K562 (cell line): Measurements from ENCODE around the gene N4BP2.

Source experiments
- CAMTA2 ChIP-seq: fragments of 250-450 bp; sonication (Bioruptor Pico); conservative IDR thresholded peaks from 2 replicates; pipeline ENCODE4 v1.5.1; 2022
- EP300 ChIP-seq: IDR thresholded peaks from 2 replicates; pipeline ENCODE4 v1.6.1; 2012; ENCODE audit warnings: low read length, improper control_type of control experiment
- ETV6 ChIP-seq, 3 experiments: fragments of 150-350 bp in 1 of 3; sonication (generic) in 1 of 3; formaldehyde crosslinking in 1 of 3; IDR thresholded peaks; 2 replicates each; pipeline versions ENCODE4 v1.6.1 to v1.8.0; 2014 to 2022; ENCODE audit warnings: borderline replicate concordance in 2 of 3, low read depth in 2 of 3, antibody characterized with exemption in 1 of 3, low read length in 1 of 3, mild to moderate bottlenecking in 1 of 3, missing genetic modification reagents in 1 of 3
- FOXK1 ChIP-seq: sonication (generic); formaldehyde crosslinking; IDR thresholded peaks from 2 replicates; pipeline ENCODE4 v1.8.0; 2022; ENCODE audit warnings: missing genetic modification reagents, mild to moderate bottlenecking, borderline replicate concordance
- JUND ChIP-seq, 2 experiments: IDR thresholded peaks; 2 replicates in 1 of 2; 3 replicates in 1 of 2; pipeline ENCODE4 v1.6.1; 2011; ENCODE audit warnings: borderline replicate concordance in 2 of 2, low read depth in 2 of 2, low read length in 2 of 2, improper control_type of control experiment in 1 of 2, missing biosample characterization in 1 of 2, missing genetic modification characterization in 1 of 2, missing genetic modification reagents in 1 of 2
- NFYB ChIP-seq: IDR thresholded peaks from 2 replicates; pipeline ENCODE4 v1.6.1; 2011; ENCODE audit warnings: mild to moderate bottlenecking, moderate library complexity; ENCODE audit not compliant: insufficient read length; ENCODE audit errors: extremely low read depth
- SP2 ChIP-seq: IDR thresholded peaks from 2 replicates; pipeline ENCODE4 v1.6.1; 2011; ENCODE audit warnings: mild to moderate bottlenecking, low read depth, low read length, moderate library complexity; ENCODE audit not compliant: poor library complexity, severe bottlenecking; ENCODE audit errors: extremely low read depth
- TCF7 ChIP-seq: sonication (generic); IDR thresholded peaks from 2 replicates; pipeline ENCODE4 v1.6.1; 2016; ENCODE audit warnings: antibody characterized with exemption, borderline replicate concordance
- ZNF384 ChIP-seq: IDR thresholded peaks from 2 replicates; pipeline ENCODE4 v1.6.1; 2012; ENCODE audit warnings: low read depth, low read length, improper control_type of control experiment
- TF ChIP-seq, protein P1 (sequence below): sonication (generic); formaldehyde crosslinking; IDR thresholded peaks from 2 replicates; pipeline ENCODE4 v1.5.0; 2020; ENCODE audit warnings: missing genetic modification reagents
- TF ChIP-seq, protein P2 (sequence below): fragments of 250-450 bp; sonication (Bioruptor Pico); IDR thresholded peaks from 2 replicates; pipeline ENCODE4 v1.5.0; 2020; ENCODE audit warnings: mild to moderate bottlenecking, borderline replicate concordance
- TF ChIP-seq, protein P3 (sequence below), 3 experiments: IDR thresholded peaks in 2 of 3; conservative IDR thresholded peaks in 1 of 3; 2 replicates each; pipeline ENCODE4 v1.5.1; 2011 to 2012; ENCODE audit warnings: low read length in 3 of 3, mild to moderate bottlenecking in 3 of 3, control low read depth in 2 of 3, improper control_type of control experiment in 1 of 3, inconsistent platforms in 1 of 3, low read depth in 1 of 3, mixed read lengths in 1 of 3, moderate library complexity in 1 of 3; ENCODE audit not compliant: insufficient read depth in 2 of 3
- TF ChIP-seq, protein P4 (sequence below): IDR thresholded peaks from 2 replicates; pipeline ENCODE4 v1.6.1; 2016; ENCODE audit warnings: missing genetic modification characterization, missing compliant biosample characterization
- TF ChIP-seq, protein P5 (sequence below): IDR thresholded peaks from 3 replicates; pipeline ENCODE4 v1.6.1; 2011; ENCODE audit warnings: borderline replicate concordance, mild to moderate bottlenecking; ENCODE audit not compliant: insufficient read length, insufficient read depth

DNA sequence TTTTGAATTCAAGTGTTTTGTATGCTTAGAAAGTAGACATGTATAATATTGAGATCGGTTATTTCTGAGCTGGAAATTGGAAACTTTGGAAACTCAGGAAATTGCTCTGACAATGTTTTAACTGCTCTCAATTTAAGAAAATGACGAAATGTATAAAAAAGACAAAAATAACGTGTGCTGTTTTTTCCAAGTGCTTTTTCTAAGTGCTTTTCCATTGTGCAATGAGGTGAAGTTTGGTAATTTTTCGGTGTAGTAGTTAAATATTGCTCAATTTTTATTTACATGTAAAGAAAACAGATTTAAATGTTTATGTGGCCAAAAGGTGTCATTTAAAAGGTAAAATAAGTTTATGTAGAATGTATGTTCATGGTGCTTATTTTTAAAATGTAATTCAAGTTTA is 100.8 kb downstream of the N4BP2 start:
- TF ChIP-seq, protein P1, sequence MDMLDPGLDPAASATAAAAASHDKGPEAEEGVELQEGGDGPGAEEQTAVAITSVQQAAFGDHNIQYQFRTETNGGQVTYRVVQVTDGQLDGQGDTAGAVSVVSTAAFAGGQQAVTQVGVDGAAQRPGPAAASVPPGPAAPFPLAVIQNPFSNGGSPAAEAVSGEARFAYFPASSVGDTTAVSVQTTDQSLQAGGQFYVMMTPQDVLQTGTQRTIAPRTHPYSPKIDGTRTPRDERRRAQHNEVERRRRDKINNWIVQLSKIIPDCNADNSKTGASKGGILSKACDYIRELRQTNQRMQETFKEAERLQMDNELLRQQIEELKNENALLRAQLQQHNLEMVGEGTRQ (CRISPR knock-in tag): no peak
- TF ChIP-seq, protein P2, sequence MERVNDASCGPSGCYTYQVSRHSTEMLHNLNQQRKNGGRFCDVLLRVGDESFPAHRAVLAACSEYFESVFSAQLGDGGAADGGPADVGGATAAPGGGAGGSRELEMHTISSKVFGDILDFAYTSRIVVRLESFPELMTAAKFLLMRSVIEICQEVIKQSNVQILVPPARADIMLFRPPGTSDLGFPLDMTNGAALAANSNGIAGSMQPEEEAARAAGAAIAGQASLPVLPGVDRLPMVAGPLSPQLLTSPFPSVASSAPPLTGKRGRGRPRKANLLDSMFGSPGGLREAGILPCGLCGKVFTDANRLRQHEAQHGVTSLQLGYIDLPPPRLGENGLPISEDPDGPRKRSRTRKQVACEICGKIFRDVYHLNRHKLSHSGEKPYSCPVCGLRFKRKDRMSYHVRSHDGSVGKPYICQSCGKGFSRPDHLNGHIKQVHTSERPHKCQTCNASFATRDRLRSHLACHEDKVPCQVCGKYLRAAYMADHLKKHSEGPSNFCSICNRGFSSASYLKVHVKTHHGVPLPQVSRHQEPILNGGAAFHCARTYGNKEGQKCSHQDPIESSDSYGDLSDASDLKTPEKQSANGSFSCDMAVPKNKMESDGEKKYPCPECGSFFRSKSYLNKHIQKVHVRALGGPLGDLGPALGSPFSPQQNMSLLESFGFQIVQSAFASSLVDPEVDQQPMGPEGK: no peak
- TF ChIP-seq NFYB (no peak), CAMTA2 (no peak), FOXK1 (no peak), ETV6 (IDR thresholded peaks at IDR 0.05; ENCODE audit: borderline replicate concordance in 1 of 2, low read depth in 2 of 2, low read length in 1 of 2) (no peak), ETV6 (CRISPR knock-in tag; IDR thresholded peaks at IDR 0.05; ENCODE audit: borderline replicate concordance) (no peak), EP300 (no peak), SP2 (no peak), ZNF384 (no peak), TCF7 (no peak), JUND (IDR thresholded peaks at IDR 0.05; ENCODE audit: borderline replicate concordance, low read depth, low read length) (no peak), JUND (tag; IDR thresholded peaks at IDR 0.05; ENCODE audit: borderline replicate concordance, low read depth, low read length) (no peak)
- TF ChIP-seq, protein P3, sequence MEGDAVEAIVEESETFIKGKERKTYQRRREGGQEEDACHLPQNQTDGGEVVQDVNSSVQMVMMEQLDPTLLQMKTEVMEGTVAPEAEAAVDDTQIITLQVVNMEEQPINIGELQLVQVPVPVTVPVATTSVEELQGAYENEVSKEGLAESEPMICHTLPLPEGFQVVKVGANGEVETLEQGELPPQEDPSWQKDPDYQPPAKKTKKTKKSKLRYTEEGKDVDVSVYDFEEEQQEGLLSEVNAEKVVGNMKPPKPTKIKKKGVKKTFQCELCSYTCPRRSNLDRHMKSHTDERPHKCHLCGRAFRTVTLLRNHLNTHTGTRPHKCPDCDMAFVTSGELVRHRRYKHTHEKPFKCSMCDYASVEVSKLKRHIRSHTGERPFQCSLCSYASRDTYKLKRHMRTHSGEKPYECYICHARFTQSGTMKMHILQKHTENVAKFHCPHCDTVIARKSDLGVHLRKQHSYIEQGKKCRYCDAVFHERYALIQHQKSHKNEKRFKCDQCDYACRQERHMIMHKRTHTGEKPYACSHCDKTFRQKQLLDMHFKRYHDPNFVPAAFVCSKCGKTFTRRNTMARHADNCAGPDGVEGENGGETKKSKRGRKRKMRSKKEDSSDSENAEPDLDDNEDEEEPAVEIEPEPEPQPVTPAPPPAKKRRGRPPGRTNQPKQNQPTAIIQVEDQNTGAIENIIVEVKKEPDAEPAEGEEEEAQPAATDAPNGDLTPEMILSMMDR (IDR thresholded peaks at IDR 0.05 in 2 of 3, conservative IDR thresholded peaks at IDR 0.05 in 1 of 3; ENCODE audit: insufficient read depth in 2 of 3, low read depth in 1 of 3, low read length in 3 of 3): no peak
- TF ChIP-seq, protein P4, sequence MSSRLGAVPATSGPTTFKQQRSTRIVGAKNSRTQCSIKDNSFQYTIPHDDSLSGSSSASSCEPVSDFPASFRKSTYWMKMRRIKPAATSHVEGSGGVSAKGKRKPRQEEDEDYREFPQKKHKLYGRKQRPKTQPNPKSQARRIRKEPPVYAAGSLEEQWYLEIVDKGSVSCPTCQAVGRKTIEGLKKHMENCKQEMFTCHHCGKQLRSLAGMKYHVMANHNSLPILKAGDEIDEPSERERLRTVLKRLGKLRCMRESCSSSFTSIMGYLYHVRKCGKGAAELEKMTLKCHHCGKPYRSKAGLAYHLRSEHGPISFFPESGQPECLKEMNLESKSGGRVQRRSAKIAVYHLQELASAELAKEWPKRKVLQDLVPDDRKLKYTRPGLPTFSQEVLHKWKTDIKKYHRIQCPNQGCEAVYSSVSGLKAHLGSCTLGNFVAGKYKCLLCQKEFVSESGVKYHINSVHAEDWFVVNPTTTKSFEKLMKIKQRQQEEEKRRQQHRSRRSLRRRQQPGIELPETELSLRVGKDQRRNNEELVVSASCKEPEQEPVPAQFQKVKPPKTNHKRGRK: no peak
- TF ChIP-seq, protein P5, sequence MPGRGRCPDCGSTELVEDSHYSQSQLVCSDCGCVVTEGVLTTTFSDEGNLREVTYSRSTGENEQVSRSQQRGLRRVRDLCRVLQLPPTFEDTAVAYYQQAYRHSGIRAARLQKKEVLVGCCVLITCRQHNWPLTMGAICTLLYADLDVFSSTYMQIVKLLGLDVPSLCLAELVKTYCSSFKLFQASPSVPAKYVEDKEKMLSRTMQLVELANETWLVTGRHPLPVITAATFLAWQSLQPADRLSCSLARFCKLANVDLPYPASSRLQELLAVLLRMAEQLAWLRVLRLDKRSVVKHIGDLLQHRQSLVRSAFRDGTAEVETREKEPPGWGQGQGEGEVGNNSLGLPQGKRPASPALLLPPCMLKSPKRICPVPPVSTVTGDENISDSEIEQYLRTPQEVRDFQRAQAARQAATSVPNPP: no peak
